Posterior vena cava (tissue), 2 donors: Measurements from ENCODE around the gene ZNF692. TPM values are rescaled to one million over a fixed set of nuclear protein-coding genes. Genes with fewer than 3 reads are reported as not detected.
A peak's percentile ranks its signal among the peaks of the same experiment; 100 is the strongest.

ENCODE experiments used
- DNase-seq: peaks from one replicate; pipeline ENCODE4 v3.0.0-alpha.2; 2020; ENCODE audit warnings: low spot score
- intact Hi-C, 2 donors: fragments of 100-400 bp; cut with DNase I; formaldehyde crosslinking; loops; one replicate each; pipeline versions ENCODE4 v1.14.1 to v1.14.2; 2022 to 2023
- total RNA-seq, 2 donors: library from RNA; stranded (reverse); fragmentation: NEBNext Ultra II Directional; extraction: Animal tissue kit (Norgen Biotek cat#: 25700); gene quantifications; one replicate each; pipeline ENCODE4 v1.2.1, GENCODE V29; 2021
- donor health status: DM: yes; HTN: yes; CAD: no.
- donor health status: DM: yes; HTN: yes; CAD: no.

The ZNF692 gene
- total RNA-seq, 2 donors from 2014 or later: 14.7 to 17.6 TPM

DNA sequence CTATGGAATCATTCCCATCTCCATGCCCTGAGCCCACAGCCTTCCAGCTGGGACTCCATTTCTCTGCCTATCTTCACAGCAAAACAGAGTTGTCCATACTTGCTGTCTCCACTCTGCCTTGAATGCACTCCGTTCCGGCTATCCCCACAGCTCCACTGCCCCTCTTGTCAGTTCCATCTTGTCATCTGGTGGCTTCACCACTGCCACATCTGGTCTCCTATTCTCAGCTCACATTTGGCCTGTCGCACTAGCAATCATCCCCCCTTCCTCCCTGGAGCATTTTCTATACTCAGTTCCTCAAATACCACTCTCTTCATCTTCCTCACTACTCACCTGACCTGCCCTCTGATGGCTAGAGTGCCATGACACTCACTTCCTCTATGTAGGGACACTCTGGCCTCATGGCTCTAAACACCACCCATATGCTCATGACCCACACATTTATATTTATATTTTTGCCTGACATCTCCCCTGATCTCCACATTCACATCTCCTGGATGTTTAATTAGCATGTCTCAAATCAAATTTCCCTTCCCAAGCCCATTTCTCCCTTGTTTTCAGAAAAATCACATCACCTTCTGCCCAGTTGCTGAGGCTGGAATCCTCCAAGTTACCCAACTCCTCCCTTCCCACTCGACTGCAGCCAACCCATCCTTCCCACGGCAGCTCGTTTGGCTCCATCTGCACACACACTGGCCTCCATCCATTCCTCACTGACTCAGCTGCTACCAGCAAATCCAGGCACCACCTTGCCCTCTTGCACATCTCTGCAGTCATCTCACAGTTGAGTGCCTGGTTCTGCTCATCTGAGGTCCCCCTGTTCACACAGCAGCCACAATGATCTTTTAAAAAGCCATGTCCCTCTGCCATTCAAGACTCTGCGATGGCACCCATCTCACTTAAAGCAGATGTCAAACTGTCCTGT, 6.1 kb downstream of the ZNF692 start:
- intact Hi-C loops: no loop called here

DNA sequence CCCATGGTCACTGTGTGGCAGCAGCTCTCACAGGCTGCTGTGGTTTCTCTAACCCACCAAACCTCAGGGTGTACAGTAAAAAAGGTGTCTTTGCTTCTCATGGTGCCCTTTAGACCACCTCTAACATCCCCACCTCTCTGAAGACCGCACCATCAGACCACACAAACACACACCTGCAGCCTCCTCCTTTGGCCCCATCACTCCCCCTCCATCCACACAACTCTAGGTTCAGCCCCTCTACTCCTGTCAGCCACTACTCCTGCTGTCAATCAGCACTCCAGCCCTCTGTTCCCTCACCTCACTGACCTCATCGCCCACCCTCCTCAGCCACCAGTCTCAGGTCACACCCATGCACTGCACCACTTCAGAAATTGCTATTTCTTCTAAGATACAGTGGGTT, 7.5 kb downstream of the ZNF692 start:
- intact Hi-C loops: no loop called here
- no peak for DNase-seq

More for the DNA sequence above, 6.1 kb downstream of the ZNF692 start:
- no peak for DNase-seq

DNA sequence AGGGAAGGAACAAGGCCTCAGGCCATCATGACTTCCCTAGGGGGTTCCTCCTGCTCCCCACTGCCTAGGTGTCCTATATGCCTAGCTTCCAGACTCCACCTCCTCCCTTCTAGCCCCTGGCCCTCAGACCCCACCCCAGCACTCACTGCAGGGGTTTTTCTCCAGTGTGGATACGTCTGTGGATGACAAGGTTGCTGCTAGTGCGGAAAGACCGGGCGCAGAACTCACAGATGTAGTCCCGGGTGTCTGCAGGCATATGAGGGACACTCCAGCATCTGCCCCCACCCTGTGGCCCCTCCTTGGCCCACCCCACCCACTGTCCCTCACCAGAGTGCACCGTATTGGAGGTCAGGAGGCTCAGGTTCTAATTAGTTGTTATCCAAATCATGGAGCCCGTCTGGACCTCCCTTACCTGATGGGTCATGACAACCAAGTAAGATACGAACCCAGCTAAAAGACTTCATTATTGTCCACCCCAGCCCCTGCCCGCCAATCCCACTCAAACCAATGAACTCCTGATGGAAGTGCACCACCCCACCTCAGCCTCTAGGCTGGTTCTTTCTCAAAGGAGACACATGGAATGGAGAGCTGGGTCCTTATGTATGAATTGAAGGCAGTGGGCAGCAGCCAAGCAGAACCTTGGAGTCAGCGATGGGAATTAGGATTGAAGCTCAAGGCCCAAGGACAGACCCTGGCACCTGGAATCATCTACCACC, 8.2 kb downstream of the ZNF692 start:
- DNase-seq: no peak
- intact Hi-C loops: no loop called here

DNA sequence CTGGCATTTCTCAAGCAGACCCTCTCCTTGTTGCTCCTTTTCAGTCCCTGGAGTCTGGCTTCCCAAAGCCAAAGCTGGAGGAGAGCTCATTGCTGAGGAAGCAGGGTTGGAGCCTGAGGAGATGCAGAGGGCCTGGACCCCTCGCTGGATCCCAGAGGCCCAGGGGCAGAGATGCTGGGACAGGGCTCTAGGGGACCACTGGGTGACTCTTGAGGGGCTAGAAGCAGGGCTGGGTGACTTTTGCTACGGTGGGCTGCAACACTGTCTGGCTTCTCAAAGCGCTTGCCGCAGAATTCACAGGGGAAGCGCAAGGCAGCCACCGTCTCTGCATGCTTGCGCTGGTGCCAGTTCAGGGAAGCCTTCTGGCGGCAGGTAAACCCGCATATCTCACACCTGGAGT, 8.8 kb downstream of the ZNF692 start:
- intact Hi-C loops: no loop called here
- no peak for DNase-seq

DNA sequence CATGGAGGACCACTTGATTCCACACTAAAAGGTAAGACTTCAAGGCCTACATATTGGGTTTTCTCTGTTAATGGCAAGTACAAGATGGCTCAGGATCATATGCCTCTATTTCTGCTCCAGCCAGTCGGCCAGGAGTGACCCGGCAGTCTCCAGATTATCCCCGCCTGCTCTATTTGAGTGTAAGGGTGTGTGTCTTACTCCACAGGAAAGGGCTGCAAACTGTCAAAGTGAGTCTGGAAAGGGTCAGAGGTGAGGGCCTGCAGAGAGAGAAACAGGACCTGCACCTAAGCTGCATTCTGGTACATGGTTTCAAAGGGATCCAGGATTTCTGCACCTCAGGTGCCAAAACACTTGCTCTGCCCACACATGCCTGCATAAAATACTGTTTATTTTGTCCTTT, 9.2 kb downstream of the ZNF692 start:
- DNase-seq: no peak
- intact Hi-C loops: no loop called here

DNA sequence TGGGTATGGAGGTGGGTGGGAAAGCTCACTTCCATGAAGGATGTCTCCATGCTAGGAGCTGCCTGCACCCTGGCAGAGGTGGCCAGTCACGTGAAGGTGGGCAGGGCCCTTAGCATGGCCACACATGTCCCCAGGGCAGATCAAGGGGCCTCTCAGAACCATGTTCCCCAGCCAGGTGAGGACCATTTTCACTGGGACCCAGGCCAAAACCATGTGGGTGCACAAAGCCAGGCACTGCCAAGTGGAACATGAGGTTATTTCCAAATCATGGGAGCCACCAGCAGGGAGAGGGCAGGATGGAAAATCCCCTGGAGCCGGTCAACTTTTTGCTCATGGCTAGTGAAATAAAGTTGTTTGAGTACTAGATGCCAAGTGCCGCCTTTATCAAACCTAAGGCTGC, 9.7 kb downstream of the ZNF692 start:
- intact Hi-C loops: no loop called here
- DNase-seq: no peak

DNA sequence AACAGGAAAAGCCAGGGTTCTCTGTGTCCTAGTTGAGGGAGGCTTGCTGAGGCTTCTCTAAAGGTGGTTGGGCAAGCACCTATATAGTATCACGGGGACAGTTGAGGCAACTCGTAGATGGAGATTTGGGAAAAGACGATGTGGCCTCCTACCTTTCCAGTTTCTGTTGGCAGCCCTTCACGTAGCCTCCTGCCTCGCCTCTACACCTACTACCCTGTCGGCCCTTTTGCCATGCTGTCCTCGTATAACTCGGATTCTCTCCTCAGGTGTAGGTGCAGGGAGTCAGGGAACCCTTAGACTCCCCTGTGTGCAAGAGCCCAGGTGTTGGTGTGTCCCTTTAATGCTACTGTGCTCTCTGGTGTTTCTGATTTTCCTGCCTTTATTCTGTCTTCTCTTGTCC, 10.3 kb downstream of the ZNF692 start:
- no peak for DNase-seq
- intact Hi-C loops: no loop called here

DNA sequence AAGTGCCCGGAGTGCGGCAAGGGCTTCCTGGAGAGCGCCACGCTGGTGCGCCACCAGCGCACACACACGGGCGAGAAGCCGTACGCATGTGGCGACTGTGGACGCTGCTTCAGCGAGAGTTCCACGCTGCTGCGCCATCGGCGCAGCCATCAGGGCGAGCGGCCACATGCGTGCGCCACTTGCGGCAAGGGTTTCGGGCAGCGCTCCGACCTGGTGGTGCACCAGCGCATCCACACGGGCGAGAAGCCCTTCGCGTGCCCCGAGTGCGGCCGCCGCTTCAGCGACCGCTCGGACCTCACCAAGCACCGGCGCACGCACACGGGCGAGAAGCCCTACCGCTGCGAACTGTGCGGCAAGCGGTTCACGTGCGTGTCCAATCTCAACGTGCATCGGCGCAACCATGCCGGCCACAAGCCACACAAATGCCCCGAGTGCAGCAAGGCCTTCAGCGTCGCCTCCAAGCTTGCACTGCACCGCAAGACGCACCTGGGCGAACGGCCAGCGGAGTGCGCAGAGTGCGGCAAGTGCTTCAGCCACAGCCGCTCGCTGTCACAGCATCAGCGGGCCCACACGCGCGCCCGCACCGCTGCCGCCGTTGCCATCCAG, 10.8 kb downstream of the ZNF692 start:
- intact Hi-C loops: no loop called here
- no peak for DNase-seq

DNA sequence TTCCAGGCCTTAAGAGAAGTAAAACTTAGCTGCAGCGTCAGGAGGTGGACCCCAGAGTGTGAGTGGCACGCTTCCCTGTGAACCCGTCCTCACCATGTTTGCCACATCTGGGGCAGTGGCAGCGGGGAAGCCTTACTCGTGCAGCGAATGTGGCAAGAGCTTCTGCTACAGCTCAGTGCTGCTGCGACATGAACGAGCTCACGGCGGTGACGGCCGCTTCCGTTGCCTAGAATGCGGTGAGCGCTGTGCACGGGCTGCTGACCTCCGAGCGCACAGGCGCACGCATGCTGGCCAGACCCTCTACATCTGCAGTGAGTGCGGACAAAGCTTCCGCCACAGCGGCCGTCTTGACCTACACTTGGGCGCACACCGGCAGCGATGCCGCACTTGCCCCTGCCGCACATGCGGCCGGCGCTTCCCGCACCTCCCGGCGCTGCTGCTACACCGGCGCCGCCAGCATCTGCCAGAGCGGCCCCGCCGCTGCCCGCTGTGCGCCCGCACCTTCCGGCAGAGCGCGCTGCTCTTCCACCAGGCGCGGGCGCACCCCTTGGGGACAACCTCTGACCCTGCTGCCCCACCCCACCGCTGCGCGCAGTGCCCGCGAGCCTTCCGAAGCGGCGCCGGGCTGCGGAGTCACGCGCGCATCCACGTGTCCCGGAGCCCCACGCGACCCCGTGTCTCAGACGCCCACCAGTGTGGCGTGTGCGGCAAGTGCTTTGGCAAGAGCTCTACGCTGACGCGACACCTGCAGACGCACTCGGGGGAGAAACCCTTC, 11.5 kb downstream of the ZNF692 start:
- intact Hi-C loops: no loop called here
- no peak for DNase-seq

DNA sequence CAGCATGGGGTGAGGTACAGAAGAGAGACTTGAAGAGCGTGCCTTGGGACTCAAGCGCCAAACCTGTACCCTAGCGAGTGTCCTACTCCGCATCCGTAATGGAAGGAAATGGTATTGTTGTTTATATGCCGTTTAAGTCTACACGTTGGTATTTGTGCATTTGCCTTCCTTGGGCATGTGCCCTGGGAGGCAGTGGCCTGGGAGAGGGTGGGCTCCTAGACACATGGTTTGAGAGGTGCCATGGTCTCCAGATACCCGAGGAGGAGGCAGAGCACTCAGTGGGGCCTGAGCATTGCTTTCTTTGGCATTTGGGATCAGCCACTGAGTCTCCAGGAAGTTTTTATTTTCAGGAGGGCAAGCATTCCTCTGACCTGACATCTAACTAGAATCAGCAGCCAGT, 14.4 kb downstream of the ZNF692 start:
- intact Hi-C loops: no loop called here
- DNase-seq: peak; percentile 40

DNA sequence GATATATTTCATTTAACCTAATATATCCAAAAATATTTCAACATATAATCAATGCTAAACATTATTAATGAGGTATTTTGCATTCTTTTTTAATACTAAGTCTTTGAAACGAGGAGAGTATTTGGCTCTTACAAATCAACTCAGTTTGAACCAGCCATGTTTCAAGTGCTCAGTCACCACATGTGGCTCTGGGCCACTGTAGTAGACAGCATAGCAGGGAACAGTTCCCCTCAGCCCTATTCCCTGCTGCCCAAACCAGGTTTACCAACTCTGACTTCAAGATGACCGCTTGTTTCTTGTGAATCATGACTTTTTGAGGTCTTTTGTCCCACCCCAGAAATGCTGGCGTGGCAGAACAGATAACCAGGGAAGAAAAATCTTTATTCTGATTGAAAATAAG, 15.2 kb downstream of the ZNF692 start:
- no peak for DNase-seq
- intact Hi-C loops: no loop called here

DNA sequence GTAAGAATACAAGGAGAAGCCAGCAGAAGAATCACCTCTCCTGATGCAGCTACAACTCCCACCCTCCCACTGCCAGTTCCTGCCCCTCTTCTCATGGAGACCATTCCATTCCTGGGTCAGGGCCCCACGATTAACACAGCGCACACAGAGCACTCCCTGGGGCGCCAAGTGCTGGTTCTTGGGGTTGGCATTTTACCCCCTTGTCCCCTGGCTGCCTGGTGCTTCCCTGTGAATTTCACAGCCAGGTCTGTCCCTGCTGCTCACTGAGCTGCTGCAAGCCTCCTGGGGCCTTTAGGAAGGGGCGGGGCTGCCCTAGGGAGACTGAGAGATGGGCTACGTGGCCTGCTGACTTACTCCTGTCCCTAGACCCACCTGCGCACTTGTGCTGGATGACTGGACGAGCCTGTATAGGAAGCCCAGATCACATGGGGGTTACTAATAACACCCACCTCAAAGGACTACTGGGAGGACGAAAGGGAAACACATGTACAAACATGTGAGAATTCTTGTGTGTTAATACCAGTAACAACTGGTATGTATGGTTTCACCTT, 16.0 kb downstream of the ZNF692 start:
- DNase-seq: no peak
- intact Hi-C loops: no loop called here

DNA sequence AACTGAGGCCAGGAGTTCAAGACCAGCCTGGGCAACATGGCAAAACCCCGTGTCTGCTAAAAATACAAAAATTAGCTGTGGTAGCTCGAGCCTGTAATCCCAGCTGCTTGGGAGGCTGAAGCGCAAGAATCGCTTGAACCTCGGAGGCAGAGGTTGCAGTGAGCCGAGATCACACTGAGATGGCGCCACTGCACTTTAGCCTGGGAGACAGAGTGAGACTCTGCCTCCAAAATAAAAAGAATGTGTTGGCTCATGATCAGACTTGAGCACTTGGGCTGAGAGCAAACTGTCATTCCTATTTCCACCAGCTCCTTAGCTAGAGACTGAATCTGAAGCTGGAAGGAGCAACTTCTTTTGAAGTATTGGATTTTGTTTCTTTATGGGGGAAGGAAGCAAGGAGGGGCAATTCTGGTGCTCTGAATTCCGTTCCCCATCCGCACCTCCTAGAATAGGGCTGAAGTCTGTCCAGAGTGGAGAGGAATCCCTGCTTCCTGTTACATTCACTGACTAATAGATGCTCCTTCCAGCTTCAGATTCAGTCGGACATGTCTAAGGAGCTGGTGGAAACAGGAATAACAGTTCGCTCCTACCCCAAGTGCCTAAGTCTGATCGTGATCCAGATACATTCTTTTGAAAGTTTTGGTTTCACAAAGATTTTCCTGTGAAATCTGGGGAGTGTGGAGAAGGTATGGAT, 17.0 kb downstream of the ZNF692 start:
- intact Hi-C loops: no loop called here
- peak; percentile 83 for DNase-seq

DNA sequence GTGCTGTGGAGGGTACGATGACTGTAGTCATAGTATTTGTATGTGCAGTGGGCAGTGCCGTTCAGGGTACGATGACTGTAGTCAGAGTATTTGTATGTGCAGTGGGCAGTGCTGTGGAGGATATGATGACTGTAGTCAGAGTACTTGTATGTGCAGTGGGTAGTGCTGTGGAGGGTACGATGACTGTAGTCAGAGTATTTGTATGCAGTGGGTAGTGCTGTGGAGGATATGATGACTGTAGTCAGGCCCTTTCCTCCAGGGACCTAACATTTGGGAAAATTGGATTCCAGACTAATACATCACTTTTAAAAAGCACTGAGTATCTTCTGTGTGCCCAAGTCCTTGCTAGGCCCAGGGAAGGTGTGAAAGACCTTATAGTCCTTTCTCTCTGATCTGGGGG, 17.9 kb downstream of the ZNF692 start:
- DNase-seq: no peak
- intact Hi-C loops: no loop called here

DNA sequence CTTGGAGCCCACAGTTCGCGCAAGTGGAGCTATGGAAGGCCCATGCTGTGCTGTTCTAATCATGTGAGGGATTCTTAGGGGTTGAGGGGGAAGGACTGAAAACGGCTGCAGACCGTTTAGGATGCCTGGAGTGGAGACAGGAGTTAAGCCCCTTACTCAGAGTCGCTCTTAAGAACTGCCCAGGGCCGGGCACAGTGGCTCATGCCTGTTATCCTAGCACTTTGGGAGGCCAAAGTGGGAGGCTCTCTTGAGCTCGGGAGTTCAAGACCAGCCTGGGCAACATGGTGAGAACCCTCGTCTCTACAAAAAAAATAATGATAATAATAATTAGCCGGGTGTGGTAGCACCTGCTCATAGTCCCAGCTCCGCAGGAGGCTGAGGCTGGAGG, 19.7 kb downstream of the ZNF692 start:
- intact Hi-C loops: no loop called here
- no peak for DNase-seq

DNA sequence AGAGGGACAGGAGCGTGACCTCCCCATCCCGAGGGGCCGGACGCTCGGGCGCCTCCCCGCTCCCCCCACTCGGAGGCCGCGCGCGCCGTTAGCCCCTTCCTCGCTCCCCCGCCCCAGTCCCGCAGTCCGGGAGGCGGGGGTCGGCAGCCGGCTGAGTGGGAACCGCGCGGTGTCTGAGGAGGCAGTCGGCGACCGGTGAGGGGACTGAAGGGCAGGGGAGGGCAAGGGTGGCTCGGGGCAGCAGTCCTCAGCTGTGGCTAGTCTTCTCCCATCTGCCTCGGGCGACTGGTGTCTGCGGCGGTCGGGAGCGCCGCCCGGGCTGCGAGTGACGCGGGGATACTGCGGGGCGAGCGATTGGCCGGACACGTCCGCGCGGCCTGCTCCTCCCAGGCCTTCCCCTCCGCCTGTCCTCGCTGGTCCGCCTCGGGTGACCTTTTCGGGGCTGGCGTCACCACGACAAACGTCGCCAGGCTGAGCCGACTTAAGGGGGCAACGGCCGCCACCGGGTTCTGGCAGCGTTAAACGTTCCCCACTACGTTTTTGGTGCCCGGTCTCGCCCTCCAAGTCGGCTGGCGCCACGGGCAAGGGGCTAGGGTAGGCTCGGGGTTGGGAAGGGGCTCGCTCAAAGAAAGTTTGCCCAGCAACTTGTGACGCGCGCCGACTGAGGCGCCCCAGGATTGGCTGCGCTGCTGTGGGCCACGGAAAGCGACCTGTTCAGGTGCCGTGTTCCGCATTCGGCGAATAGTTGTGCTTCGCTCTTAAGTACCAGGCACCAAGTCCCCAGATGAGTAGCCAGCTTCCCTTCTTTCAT, 20.3 kb downstream of the ZNF692 start:
- intact Hi-C loops: no loop called here
- peak; percentile 98 for DNase-seq

DNA sequence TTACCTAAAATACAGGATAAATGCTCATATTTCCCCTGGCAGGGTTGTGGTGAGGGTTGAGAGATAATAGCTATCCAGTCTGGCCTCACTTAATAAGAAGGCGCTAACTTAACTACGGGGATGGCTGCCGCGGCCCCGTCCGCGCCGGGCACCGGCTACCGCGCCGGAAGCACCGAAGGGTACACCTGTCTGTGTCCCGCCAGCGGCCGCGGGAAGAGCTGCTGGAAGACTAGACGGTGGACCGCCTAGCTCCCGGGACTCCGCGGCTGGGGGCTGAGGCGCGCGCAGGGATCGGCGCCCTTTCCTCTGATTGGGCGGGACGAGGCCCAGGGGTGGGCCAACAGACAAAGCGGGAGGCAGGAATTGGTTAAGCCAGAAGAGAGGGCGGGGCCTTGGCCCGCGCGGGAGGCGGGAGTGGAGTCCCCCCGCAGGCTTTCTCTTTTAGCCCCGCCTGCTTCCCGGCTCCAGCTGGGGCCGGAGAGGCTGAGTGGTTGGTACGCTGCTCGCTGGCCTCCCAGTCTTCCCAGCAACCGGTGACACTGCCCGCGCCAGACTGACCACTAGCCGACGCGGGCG, 21.0 kb downstream of the ZNF692 start, which contains the start of gene ZNF672:
Gene ZNF672 (plus strand): TSS at position 444 of the 576 bp plus-strand sequence. CDS start 9,051 bp downstream, outside the sequence.
- intact Hi-C loops: no loop called here
- peak; percentile 99 for DNase-seq
